Calu3 (cell line): ENCODE data around the gene NHSL2. TPM values are rescaled to one million over a fixed set of nuclear protein-coding genes. Genes with fewer than 3 reads are reported as not detected.
"Not testable (repeated sequence)": the region's sequence is repeated elsewhere in the genome, so short reads cannot be mapped to it uniquely, and the experiment has no call there.

Source experiments
- BruUV-seq: library from RNA; stranded (reverse); fragments of 400-500 nt; replicated peaks from 2 replicates; lab custom pipeline; 2021; lab: Mats Ljungman, UMichigan
- CTCF ChIA-PET: fragments of 300-600 bp; sonication (Branson Sonifier 250); formaldehyde crosslinking; loops from one replicate; lab custom pipeline; 2022; ENCODE audit warnings: antibody characterized with exemption; lab: Charles Lee
- DNase-seq: peaks from one replicate; pipeline ENCODE4 v3.0.0; 2022
- H3K27ac Mint-ChIP-seq: one replicate; pipeline ENCODE4 v1.8.0; 2022; ENCODE audit warnings: mixed read lengths; ENCODE audit not compliant: unreplicated experiment
- H3K27me3 Mint-ChIP-seq: one replicate; pipeline ENCODE4 v1.8.0; 2022; ENCODE audit warnings: mixed read lengths; ENCODE audit not compliant: unreplicated experiment
- H3K36me3 Mint-ChIP-seq: one replicate; pipeline ENCODE4 v1.8.0; 2022; ENCODE audit warnings: mild to moderate bottlenecking, moderate library complexity, mixed read lengths; ENCODE audit not compliant: insufficient read depth, unreplicated experiment
- H3K4me1 Mint-ChIP-seq: one replicate; pipeline ENCODE4 v1.8.0; 2022; ENCODE audit warnings: mild to moderate bottlenecking, low read depth, mixed read lengths; ENCODE audit not compliant: unreplicated experiment
- H3K4me3 Mint-ChIP-seq: one replicate; pipeline ENCODE4 v1.8.0; 2022; ENCODE audit warnings: mild to moderate bottlenecking, low read depth, moderate library complexity, mixed read lengths; ENCODE audit not compliant: unreplicated experiment
- H3K9me3 Mint-ChIP-seq: one replicate; pipeline ENCODE4 v1.8.0; 2022; ENCODE audit warnings: low read depth, mixed read lengths; ENCODE audit not compliant: unreplicated experiment
- intact Hi-C: fragments of 100-400 bp; cut with micrococcal nuclease; formaldehyde crosslinking; loops from one replicate; pipeline ENCODE4 v1.10.0; 2022; ENCODE audit not compliant: unreplicated experiment
- total RNA-seq: library from RNA; stranded (reverse); gene quantifications from 2 replicates; pipeline ENCODE4 v1.2.3, GENCODE V29; 2022
- TF ChIP-seq, protein P1 (sequence below): fragments of 200-600 bp; IDR thresholded peaks from one replicate; pipeline ENCODE4 v1.8.0; 2022; ENCODE audit warnings: antibody characterized with exemption; ENCODE audit not compliant: unreplicated experiment

NHSL2 gene
- total RNA-seq, 1 experiment from 2014 or later, result 0.09 TPM

DNA sequence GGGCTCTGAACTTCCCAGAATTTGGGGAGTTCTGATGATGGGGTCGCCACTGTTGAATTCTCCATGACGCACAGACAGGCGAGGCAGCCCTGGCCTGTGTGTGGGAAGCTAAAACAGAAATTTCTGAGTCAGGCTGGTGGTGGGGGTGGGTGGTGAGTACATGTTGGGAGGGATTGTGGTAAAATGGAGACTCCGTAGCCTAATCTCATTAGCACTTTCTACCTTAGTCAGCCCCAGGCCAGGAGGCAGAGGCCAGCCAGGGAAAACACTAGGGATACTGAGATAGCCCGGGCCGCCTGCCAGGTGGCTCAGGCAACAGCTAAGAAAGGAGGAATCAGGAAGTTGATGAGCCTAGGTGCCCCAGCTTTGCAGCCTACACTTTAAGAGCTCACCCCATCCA is 39.3 kb upstream of the NHSL2 start:
- Mint-ChIP-seq H3K9me3 (no peaks in the 10 kb centered on the region), H3K4me1 (peaks cover 8% of the 10 kb centered on the region), H3K4me3 (no peak overlapping the region), H3K36me3 (no peaks in the 10 kb centered on the region), H3K27me3 (peaks cover 42% of the 10 kb centered on the region), H3K27ac (no peak overlapping the region)
- intact Hi-C loops, result no loop called here
- CTCF ChIA-PET, result no interaction called here
- TF ChIP-seq, protein P1, sequence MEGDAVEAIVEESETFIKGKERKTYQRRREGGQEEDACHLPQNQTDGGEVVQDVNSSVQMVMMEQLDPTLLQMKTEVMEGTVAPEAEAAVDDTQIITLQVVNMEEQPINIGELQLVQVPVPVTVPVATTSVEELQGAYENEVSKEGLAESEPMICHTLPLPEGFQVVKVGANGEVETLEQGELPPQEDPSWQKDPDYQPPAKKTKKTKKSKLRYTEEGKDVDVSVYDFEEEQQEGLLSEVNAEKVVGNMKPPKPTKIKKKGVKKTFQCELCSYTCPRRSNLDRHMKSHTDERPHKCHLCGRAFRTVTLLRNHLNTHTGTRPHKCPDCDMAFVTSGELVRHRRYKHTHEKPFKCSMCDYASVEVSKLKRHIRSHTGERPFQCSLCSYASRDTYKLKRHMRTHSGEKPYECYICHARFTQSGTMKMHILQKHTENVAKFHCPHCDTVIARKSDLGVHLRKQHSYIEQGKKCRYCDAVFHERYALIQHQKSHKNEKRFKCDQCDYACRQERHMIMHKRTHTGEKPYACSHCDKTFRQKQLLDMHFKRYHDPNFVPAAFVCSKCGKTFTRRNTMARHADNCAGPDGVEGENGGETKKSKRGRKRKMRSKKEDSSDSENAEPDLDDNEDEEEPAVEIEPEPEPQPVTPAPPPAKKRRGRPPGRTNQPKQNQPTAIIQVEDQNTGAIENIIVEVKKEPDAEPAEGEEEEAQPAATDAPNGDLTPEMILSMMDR, result no peak
- peak; percentile 44 for DNase-seq
- no TSS peak for BruUV-seq

DNA sequence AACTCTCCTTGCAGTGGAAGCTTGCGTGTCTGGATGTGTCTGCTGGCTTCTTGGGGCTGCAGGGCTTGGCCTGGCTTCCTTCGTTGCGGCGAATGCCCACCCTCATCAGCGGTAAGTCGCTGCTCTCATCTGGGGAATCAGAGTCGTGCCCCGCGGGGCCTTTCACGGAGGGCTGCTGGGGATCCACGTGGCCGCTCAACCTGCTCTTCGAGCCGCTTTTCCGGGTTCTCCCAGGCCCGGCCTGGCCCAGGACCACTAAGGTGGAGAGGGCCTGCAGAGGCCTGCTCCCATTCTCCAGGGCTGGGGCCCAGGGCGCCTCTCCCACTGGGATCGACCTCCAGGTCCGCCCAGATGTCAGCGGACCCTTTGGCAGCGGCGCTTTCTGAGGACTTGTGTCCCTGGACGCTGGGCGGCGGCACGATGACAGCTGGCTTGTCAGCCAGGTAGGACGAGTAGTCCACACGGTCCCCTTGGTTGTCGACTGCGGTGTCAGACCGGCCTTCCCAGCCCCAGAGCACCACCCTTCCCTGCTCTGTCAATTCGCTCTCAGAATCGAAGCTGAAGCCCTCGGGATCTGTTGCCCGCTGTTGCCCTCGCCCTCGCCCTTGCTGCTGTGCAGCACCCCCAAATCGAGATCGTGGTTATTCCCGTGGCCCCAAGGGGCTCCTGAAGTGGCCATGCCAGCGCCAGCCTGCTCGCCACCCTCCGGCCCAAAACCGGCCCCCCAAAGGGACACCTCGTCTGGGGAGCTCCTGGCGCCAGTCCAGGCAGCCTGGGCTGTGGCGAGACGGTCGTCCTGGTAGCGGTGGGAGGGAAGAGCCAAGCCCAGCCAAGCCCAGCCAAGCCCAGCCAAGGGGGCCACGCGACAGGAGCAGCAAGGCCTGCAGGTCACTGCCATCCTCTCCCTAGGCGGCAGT is 37.8 kb upstream of the NHSL2 start:
- H3K27me3 Mint-ChIP-seq, result peaks cover 41% of the 10 kb centered on the region
- TF ChIP-seq, protein P1, result no peak
- intact Hi-C loops, result no loop called here
- H3K4me3 Mint-ChIP-seq, result no peak overlapping the region
- no peaks in the 10 kb centered on the region for H3K36me3 Mint-ChIP-seq
- no peak overlapping the region for H3K27ac Mint-ChIP-seq
- no peaks in the 10 kb centered on the region for H3K9me3 Mint-ChIP-seq
- BruUV-seq, result no TSS peak
- no peak for DNase-seq
- H3K4me1 Mint-ChIP-seq, result peaks cover 8% of the 10 kb centered on the region
- CTCF ChIA-PET, result no interaction called here

DNA sequence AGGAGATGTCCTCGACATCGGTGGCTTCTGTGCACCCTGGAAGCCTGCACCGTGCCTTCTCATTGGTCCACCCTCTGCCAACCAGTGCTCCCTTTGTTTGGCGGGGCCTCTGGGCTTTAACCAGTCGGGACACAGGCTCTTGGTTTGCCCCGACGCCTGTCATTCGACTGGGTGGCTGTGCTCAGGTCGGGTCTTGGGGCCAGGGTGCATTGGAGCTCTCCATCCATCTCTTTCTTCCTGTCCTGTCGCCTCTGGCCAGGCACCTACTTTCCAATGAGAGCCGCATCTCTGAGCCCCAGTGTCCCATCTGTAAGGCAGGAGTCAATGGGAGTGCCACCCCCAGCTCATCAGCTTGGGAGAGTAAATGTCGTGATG is 37.2 kb upstream of the NHSL2 start:
- Mint-ChIP-seq H3K27ac (no peak overlapping the region), H3K9me3 (no peaks in the 10 kb centered on the region), H3K4me3 (no peak overlapping the region), H3K27me3 (peaks cover 43% of the 10 kb centered on the region), H3K36me3 (no peaks in the 10 kb centered on the region), H3K4me1 (peaks cover 8% of the 10 kb centered on the region)
- DNase-seq, result no peak
- CTCF ChIA-PET, result no interaction called here
- intact Hi-C loops, result no loop called here
- TF ChIP-seq, protein P1, result no peak
- BruUV-seq, result no TSS peak

DNA sequence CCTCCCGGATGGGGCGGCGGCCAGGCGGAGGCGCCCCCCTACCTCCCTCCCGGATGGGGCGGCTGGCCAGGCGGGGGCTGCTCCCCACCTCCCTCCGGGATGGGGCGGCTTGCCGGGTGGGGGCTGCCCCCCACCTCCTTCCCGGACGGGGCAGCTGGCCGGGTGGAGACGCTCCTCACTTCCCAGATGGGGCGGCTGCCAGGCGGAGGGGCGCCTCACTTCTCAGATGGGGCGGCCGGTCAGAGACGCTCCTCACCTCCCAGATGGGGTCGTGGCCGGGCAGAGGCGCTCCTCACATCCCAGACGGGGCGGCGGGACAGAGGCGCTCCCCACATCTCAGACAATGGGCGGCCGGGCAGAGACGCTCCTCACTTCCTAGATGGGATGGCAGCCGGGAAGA is 33.8 kb upstream of the NHSL2 start:
- intact Hi-C loops, DNase-seq, H3K36me3 Mint-ChIP-seq, H3K4me1 Mint-ChIP-seq, CTCF ChIA-PET, H3K9me3 Mint-ChIP-seq, H3K4me3 Mint-ChIP-seq, BruUV-seq, H3K27ac Mint-ChIP-seq: not testable (repeated sequence)
- H3K27me3 Mint-ChIP-seq, result peaks cover 57% of the 10 kb centered on the region

DNA sequence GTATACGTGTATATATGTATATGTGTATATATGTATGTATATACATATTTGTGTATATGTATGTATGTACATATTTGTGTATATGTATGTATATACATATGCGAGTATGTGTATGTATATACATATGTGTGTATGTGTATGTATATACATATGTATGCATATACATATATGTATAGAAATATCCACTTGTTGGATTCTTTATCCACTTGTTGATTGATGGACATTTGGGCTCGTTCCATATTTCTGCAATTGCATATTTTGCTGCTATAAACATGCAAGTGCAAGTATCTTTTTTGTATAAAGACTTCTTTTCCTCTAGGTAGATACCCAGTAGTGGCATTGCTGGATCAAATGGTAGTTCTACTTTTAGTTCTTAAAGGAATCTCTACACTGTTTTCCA is 25.5 kb upstream of the NHSL2 start:
- H3K36me3 Mint-ChIP-seq, result no peaks in the 10 kb centered on the region
- DNase-seq, result no peak
- CTCF ChIA-PET, result no interaction called here
- BruUV-seq, result no TSS peak
- H3K27me3 Mint-ChIP-seq, result peaks cover 25% of the 10 kb centered on the region
- H3K27ac Mint-ChIP-seq, result no peak overlapping the region
- H3K4me3 Mint-ChIP-seq, result no peak overlapping the region
- intact Hi-C loops, result no loop called here
- TF ChIP-seq, protein P1, result no peak
- H3K4me1 Mint-ChIP-seq, result no peaks in the 10 kb centered on the region
- no peaks in the 10 kb centered on the region for H3K9me3 Mint-ChIP-seq
